ENCODE measurements around the gene SIM2.

DNA sequence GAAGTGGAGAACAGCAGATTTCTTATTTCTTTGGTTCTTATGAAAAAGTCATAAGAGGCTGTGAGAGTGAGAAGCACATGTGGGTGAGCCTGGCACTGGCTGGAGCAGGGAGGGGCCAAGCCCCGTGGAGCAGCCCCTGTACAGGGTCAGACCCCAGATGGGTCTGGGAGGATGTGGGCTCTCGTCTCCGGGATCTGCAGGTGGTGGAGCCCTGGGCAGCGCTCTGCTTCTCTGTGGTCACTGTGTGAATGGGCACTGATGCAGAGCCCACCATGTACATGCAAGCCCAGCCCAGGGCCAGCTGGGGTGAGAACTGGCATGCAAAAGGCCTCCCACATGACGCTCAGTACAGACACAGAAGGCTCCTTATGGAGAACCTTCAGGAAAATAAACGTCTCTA lies 67.6 kb downstream of the SIM2 start:
- TF ChIP-seq POLR2A (IDR thresholded peaks at IDR 0.05), result no peak
- TF ChIP-seq, protein P1, sequence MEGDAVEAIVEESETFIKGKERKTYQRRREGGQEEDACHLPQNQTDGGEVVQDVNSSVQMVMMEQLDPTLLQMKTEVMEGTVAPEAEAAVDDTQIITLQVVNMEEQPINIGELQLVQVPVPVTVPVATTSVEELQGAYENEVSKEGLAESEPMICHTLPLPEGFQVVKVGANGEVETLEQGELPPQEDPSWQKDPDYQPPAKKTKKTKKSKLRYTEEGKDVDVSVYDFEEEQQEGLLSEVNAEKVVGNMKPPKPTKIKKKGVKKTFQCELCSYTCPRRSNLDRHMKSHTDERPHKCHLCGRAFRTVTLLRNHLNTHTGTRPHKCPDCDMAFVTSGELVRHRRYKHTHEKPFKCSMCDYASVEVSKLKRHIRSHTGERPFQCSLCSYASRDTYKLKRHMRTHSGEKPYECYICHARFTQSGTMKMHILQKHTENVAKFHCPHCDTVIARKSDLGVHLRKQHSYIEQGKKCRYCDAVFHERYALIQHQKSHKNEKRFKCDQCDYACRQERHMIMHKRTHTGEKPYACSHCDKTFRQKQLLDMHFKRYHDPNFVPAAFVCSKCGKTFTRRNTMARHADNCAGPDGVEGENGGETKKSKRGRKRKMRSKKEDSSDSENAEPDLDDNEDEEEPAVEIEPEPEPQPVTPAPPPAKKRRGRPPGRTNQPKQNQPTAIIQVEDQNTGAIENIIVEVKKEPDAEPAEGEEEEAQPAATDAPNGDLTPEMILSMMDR (IDR thresholded peaks at IDR 0.05), result no peak

Data from testis (tissue), 2 donors.